ENCODE measurements around the gene RBP5. TPM values are rescaled to one million over a fixed set of nuclear protein-coding genes. Genes with fewer than 3 reads are reported as not detected.

The RBP5 gene
- polyA plus RNA-seq, 4 donors = 18.4 to 55.4 (median 51.4) TPM

- DNase-seq (ENCODE audit: low read depth in 4 of 4, low spot score in 3 of 4) = no peak
These were observed 48.9 kb downstream of the RBP5 start for GRCh38 chr12:7079826-7080125.

GRCh38 chr12:7078163-7078562, 50.5 kb downstream of the RBP5 start:
- no peak for DNase-seq (ENCODE audit: low read depth in 4 of 4, low spot score in 3 of 4)

- no peak for DNase-seq (ENCODE audit: low read depth in 4 of 4, low spot score in 3 of 4)
These were observed 52.2 kb downstream of the RBP5 start for GRCh38 chr12:7076493-7076892.

GRCh38 chr12:7075939-7076338, 52.8 kb downstream of the RBP5 start:
- DNase-seq (ENCODE audit: low read depth in 4 of 4, low spot score in 3 of 4) = no peak

- DNase-seq (ENCODE audit: low read depth in 4 of 4, low spot score in 3 of 4) = no peak
These were observed 53.2 kb downstream of the RBP5 start for GRCh38 chr12:7075518-7075917.

- DNase-seq (ENCODE audit: low read depth in 4 of 4, low spot score in 3 of 4) = no peak
These were observed 54.7 kb downstream of the RBP5 start for GRCh38 chr12:7073946-7074345.

Other genes with a start within 250 kb of the RBP5 start
- gene LRRC23, start 224.1 kb downstream of the RBP5 start, polyA plus RNA-seq (ENCODE audit: insufficient read length in 4 of 4) = 10 to 100 TPM in 3 of 4 donors, 1 to 10 TPM in 1; 8.6 to 19.2 (median 16.7) TPM
- gene ENO2, start 214.3 kb downstream of the RBP5 start, polyA plus RNA-seq (ENCODE audit: insufficient read length in 4 of 4) = 10 to 100 TPM; 10.5 to 16.4 (median 14.2) TPM
- 100 to 1,000 TPM in 3 of 4 donors, 10 to 100 TPM in 1; 97.0 to 158 (median 125) TPM for gene ATN1, start 200.9 kb downstream of the RBP5 start, polyA plus RNA-seq (ENCODE audit: insufficient read length in 4 of 4)
- not detected for gene RNU7-1, start 185.1 kb downstream of the RBP5 start, polyA plus RNA-seq (ENCODE audit: insufficient read length in 4 of 4)
- gene C12orf57, start 184.9 kb downstream of the RBP5 start, polyA plus RNA-seq (ENCODE audit: insufficient read length in 4 of 4) = 100 to 1,000 TPM; 130 to 222 (median 167) TPM
- 10 to 100 TPM; 10.3 to 26.7 (median 18.8) TPM for gene PTPN6, start 177.5 kb downstream of the RBP5 start, polyA plus RNA-seq (ENCODE audit: insufficient read length in 4 of 4)
- gene PHB2, start 158.2 kb downstream of the RBP5 start, polyA plus RNA-seq (ENCODE audit: insufficient read length in 4 of 4) = 100 to 1,000 TPM; 213 to 266 (median 248) TPM
- gene EMG1, start 158.0 kb downstream of the RBP5 start, polyA plus RNA-seq (ENCODE audit: insufficient read length in 4 of 4) = 10 to 100 TPM; 40.3 to 49.6 (median 44.2) TPM
- gene LPCAT3, start 110.4 kb downstream of the RBP5 start, polyA plus RNA-seq (ENCODE audit: insufficient read length in 4 of 4) = 10 to 100 TPM; 33.8 to 67.5 (median 57.9) TPM
- 100 to 1,000 TPM in 1 of 4 donors, 10 to 100 TPM in 3; 50.5 to 257 (median 62.0) TPM for gene C1S, start 68.2 kb downstream of the RBP5 start, polyA plus RNA-seq (ENCODE audit: insufficient read length in 4 of 4)
- 100 to 1,000 TPM in 1 of 4 donors, 10 to 100 TPM in 3; 33.9 to 275 (median 59.1) TPM for gene C1R, start 36.4 kb downstream of the RBP5 start, polyA plus RNA-seq (ENCODE audit: insufficient read length in 4 of 4)
- gene C1RL, start 19.7 kb downstream of the RBP5 start, polyA plus RNA-seq (ENCODE audit: insufficient read length in 4 of 4) = 10 to 100 TPM; 30.2 to 39.2 (median 36.1) TPM
- 100 to 1,000 TPM in 1 of 4 donors, 10 to 100 TPM in 3; 53.4 to 105 (median 76.9) TPM for gene CLSTN3, start 1.5 kb upstream of the RBP5 start, polyA plus RNA-seq (ENCODE audit: insufficient read length in 4 of 4)
- 10 to 100 TPM; 36.2 to 50.7 (median 44.5) TPM for gene PEX5, start 60.8 kb upstream of the RBP5 start, polyA plus RNA-seq (ENCODE audit: insufficient read length in 4 of 4)
- gene ACSM4, start 175.2 kb upstream of the RBP5 start, polyA plus RNA-seq (ENCODE audit: insufficient read length in 4 of 4) = under 1 TPM in 2 of 4 donors, not detected in 2; 0.07 to 0.09 TPM